IMR-90 (cell line): Measurements from ENCODE around the gene TMPRSS5.

ENCODE experiments used
- CTCF ChIP-seq: conservative IDR thresholded peaks from 2 replicates; pipeline ENCODE4 v1.5.1; 2012; ENCODE audit warnings: mild to moderate bottlenecking, low read depth, low read length, improper control_type of control experiment
- POLR2A ChIP-seq: IDR thresholded peaks from 2 replicates; pipeline ENCODE4 v1.6.1; 2012; ENCODE audit warnings: mild to moderate bottlenecking, low read depth, low read length
- RAD21 ChIP-seq: IDR thresholded peaks from 2 replicates; pipeline ENCODE4 v1.6.1; 2012; ENCODE audit warnings: low read length, improper control_type of control experiment

GRCh38 chr11:113666584-113666983 is 39.5 kb downstream of the TMPRSS5 start:
- no peak for TF ChIP-seq POLR2A
- TF ChIP-seq CTCF, result no peak
- TF ChIP-seq RAD21, result no peak
